Tibial nerve (tissue), 4 donors: ENCODE results near the gene RPS3A. TPM values are rescaled to one million over a fixed set of nuclear protein-coding genes. Genes with fewer than 3 reads are reported as not detected.
"Not testable (repeated sequence)": the region's sequence is repeated elsewhere in the genome, so short reads cannot be mapped to it uniquely, and the experiment has no call there.

Source experiments
- DNase-seq, 2 donors: peaks; one replicate each; pipeline ENCODE4 v3.0.0-alpha.2; 2019; ENCODE audit warnings: low spot score in 2 of 2
- H3K27ac ChIP-seq, 4 donors: fragments of 200-600 bp; sonication (generic) in 3 of 4; one replicate each; pipeline ENCODE4 v1.5.1; 2017 to 2019; ENCODE audit warnings: mild to moderate bottlenecking in 1 of 4
- H3K27me3 ChIP-seq, 2 donors: fragments of 200-600 bp; sonication (generic) in 1 of 2; one replicate each; pipeline versions ENCODE4 v1.5.1 to v1.6.0; 2017 to 2019
- H3K36me3 ChIP-seq, 3 donors: fragments of 200-600 bp; sonication (generic); one replicate each; pipeline ENCODE4 v1.5.1; 2018 to 2019
- H3K4me1 ChIP-seq, 4 donors: fragments of 200-600 bp; sonication (generic) in 3 of 4; one replicate each; pipeline ENCODE4 v1.5.1; 2017 to 2019
- H3K4me3 ChIP-seq, 4 donors: fragments of 200-600 bp; sonication (generic) in 3 of 4; one replicate each; pipeline ENCODE4 v1.5.1; 2017 to 2019; ENCODE audit warnings: mild to moderate bottlenecking in 1 of 4, moderate library complexity in 1 of 4
- H3K9me3 ChIP-seq, 4 donors: fragments of 200-600 bp; sonication (generic) in 3 of 4; one replicate each; pipeline ENCODE4 v1.5.1; 2017 to 2019
- CTCF ChIP-seq, 5 experiments: fragments of 200-600 bp in 3 of 5; fragments of 450-650 bp in 2 of 5; sonication (generic) in 3 of 5; IDR thresholded peaks; one replicate each; pipeline ENCODE4 v1.5.1; 2016 to 2019; ENCODE audit warnings: antibody characterized with exemption in 5 of 5, mild to moderate bottlenecking in 3 of 5, moderate library complexity in 2 of 5
- EP300 ChIP-seq, 2 donors: sonication (generic); formaldehyde crosslinking; IDR thresholded peaks; one replicate each; pipeline ENCODE4 v1.6.1; 2017; ENCODE audit warnings: antibody characterized with exemption in 2 of 2, mild to moderate bottlenecking in 1 of 2
- POLR2A ChIP-seq, 2 donors: fragments of 450-650 bp; IDR thresholded peaks; one replicate each; pipeline ENCODE4 v1.6.1; 2017; ENCODE audit warnings: antibody characterized with exemption in 2 of 2, mild to moderate bottlenecking in 2 of 2, moderate library complexity in 2 of 2
- WGBS, 2 donors: methylation state at CpG; one replicate each; pipeline ENCODE4 v1.1.5; 2018; 5-methylcytosine and 5-hydroxymethylcytosine counted together
- total RNA-seq, 4 donors: library from RNA; depleted of rRNA; stranded (reverse); fragments of >200 nt; gene quantifications; one replicate each; pipeline ENCODE4 v1.1.0, GENCODE V29; 2016

Gene RPS3A
- total RNA-seq, 4 donors from 2014 or later: 2,090 to 3,011 (median 2,639) TPM

GRCh38 chr4:151074416-151074916 lies 25.0 kb upstream of the RPS3A start:
- Histone ChIP-seq H3K27me3 (no peaks in the 10 kb centered on the region), H3K4me1 (no peaks in the 10 kb centered on the region), H3K27ac (no peak overlapping the region), H3K36me3 (no peaks in the 10 kb centered on the region), H3K9me3 (no peaks in the 10 kb centered on the region), H3K4me3 (no peak overlapping the region)
- TF ChIP-seq EP300 (IDR thresholded peaks at IDR 0.05) (no peak), POLR2A (IDR thresholded peaks at IDR 0.05) (no peak), CTCF (IDR thresholded peaks at IDR 0.05) (no peak)
- no peak for DNase-seq

GRCh38 chr4:151077978-151078377 lies 21.4 kb upstream of the RPS3A start:
- H3K9me3 ChIP-seq, DNase-seq: not testable (repeated sequence)

GRCh38 chr4:151087467-151087866 lies 12.0 kb upstream of the RPS3A start:
- Histone ChIP-seq H3K4me3 (no peak overlapping the region), H3K4me1 (no peaks in the 10 kb centered on the region), H3K27me3 (no peaks in the 10 kb centered on the region), H3K27ac (no peak overlapping the region), H3K9me3 (no peaks in the 10 kb centered on the region), H3K36me3 (no peaks in the 10 kb centered on the region)
- no peak for DNase-seq
- WGBS, 2 donors: 72 to 81% methylated on average over 8 of the region's 8 CpGs
- no peak for TF ChIP-seq POLR2A (IDR thresholded peaks at IDR 0.05)
- no peak for TF ChIP-seq CTCF (IDR thresholded peaks at IDR 0.05)
- TF ChIP-seq EP300 (IDR thresholded peaks at IDR 0.05): no peak

More at GRCh38 chr4:151077978-151078377, 21.4 kb upstream of the RPS3A start:
- not testable (repeated sequence) for H3K4me1 ChIP-seq, H3K36me3 ChIP-seq, H3K27ac ChIP-seq, H3K4me3 ChIP-seq, H3K27me3 ChIP-seq
- 83% methylated on average over 2 of the region's 2 CpGs for WGBS, 2 donors

- Histone ChIP-seq H3K9me3 (no peaks in the 10 kb centered on the region), H3K4me1 (no peaks in the 10 kb centered on the region), H3K4me3 (no peak overlapping the region), H3K36me3 (no peaks in the 10 kb centered on the region), H3K27me3 (no peaks in the 10 kb centered on the region), H3K27ac (no peak overlapping the region)
- DNase-seq: no peak
- WGBS, 2 donors: 89 to 100% methylated on average over 2 of the region's 2 CpGs
- no peak for TF ChIP-seq CTCF (IDR thresholded peaks at IDR 0.05)
- TF ChIP-seq EP300 (IDR thresholded peaks at IDR 0.05): no peak
- TF ChIP-seq POLR2A (IDR thresholded peaks at IDR 0.05): no peak
These were observed 8.4 kb upstream of the RPS3A start for GRCh38 chr4:151091047-151091446.

- TF ChIP-seq EP300 (IDR thresholded peaks at IDR 0.05) (no peak), POLR2A (IDR thresholded peaks at IDR 0.05) (no peak)
- WGBS, 2 donors: 86 to 87% methylated on average over 3 of the region's 3 CpGs
- DNase-seq: no peak
These were observed 6.9 kb upstream of the RPS3A start for GRCh38 chr4:151092488-151092887.

GRCh38 chr4:151093203-151093602 lies 6.2 kb upstream of the RPS3A start:
- no peaks in the 10 kb centered on the region for H3K27me3 ChIP-seq
- H3K4me1 ChIP-seq: no peaks in the 10 kb centered on the region
- 64 to 67% methylated on average over 3 of the region's 3 CpGs for WGBS, 2 donors
- no peaks in the 10 kb centered on the region for H3K36me3 ChIP-seq
- no peak overlapping the region for H3K4me3 ChIP-seq
- TF ChIP-seq CTCF (IDR thresholded peaks at IDR 0.05) (no peak), POLR2A (IDR thresholded peaks at IDR 0.05) (no peak), EP300 (IDR thresholded peaks at IDR 0.05) (no peak)
- no peak overlapping the region for H3K27ac ChIP-seq
- DNase-seq: no peak
- H3K9me3 ChIP-seq: no peaks in the 10 kb centered on the region

More at GRCh38 chr4:151092488-151092887, 6.9 kb upstream of the RPS3A start:
- Histone ChIP-seq H3K27me3 (no peaks in the 10 kb centered on the region), H3K9me3 (no peaks in the 10 kb centered on the region), H3K27ac (no peak overlapping the region), H3K36me3 (no peaks in the 10 kb centered on the region), H3K4me1 (no peaks in the 10 kb centered on the region), H3K4me3 (no peak overlapping the region)
